ENCODE data around the gene NBEAL2. TPM values are rescaled to one million over a fixed set of nuclear protein-coding genes. Genes with fewer than 3 reads are reported as not detected.
A peak's percentile ranks its signal among the peaks of the same experiment; 100 is the strongest.

NBEAL2 gene
- total and polyA plus RNA-seq, 4 donors = 6.3 to 55.8 (median 36.0) TPM

- DNase-seq (peak in 1 of 2 donors; percentile 81), ATAC-seq (ENCODE audit: low FRiP score) (peak; percentile 2)
- Histone ChIP-seq H3K36me3 (ENCODE audit: control insufficient read depth in 1 of 2, insufficient read depth in 2 of 2, low read length in 1 of 2) (no peaks in the 10 kb centered on the region), H3K4me1 (ENCODE audit: control insufficient read depth in 1 of 2, insufficient read depth in 2 of 2, low read length in 2 of 2) (peaks cover 7 to 19% of the 10 kb centered on the region in 2 donors), H3K4me3 (ENCODE audit: low read length in 2 of 2) (no peak overlapping the region), H3K27me3 (ENCODE audit: control insufficient read depth in 1 of 2, insufficient read depth in 2 of 2, low read length in 1 of 2) (no peaks in the 10 kb centered on the region), H3K27ac (ENCODE audit: low read depth in 1 of 2, low read length in 2 of 2) (peak overlapping the region; percentile 39 to 77), H3K9me3 (ENCODE audit: control insufficient read depth, low read length) (no peaks in the 10 kb centered on the region)
- intact Hi-C loops (cut with DNase I) = loop anchor here (1.0 to 10.0 kb wide), 3 partner anchors 42 to 230 kb away; partner anchors contain the start of genes CCDC12 (in 2 of the 2) and SETD2 (in 1 of the 2)
- WGBS, 2 donors = 36 to 38% methylated on average over 8 of the region's 8 CpGs
Observed at GRCh38 chr3:46934498-46935167, 44.8 kb upstream of the NBEAL2 start.

GRCh38 chr3:46935168-46935858, 44.2 kb upstream of the NBEAL2 start:
- Histone ChIP-seq H3K9me3 (ENCODE audit: control insufficient read depth, low read length) (no peaks in the 10 kb centered on the region), H3K4me3 (ENCODE audit: low read length in 2 of 2) (no peak overlapping the region), H3K27me3 (ENCODE audit: control insufficient read depth in 1 of 2, insufficient read depth in 2 of 2, low read length in 1 of 2) (no peaks in the 10 kb centered on the region), H3K27ac (ENCODE audit: low read depth in 1 of 2, low read length in 2 of 2) (peak overlapping the region; percentile 39 to 77), H3K36me3 (ENCODE audit: control insufficient read depth in 1 of 2, insufficient read depth in 2 of 2, low read length in 1 of 2) (no peaks in the 10 kb centered on the region), H3K4me1 (ENCODE audit: control insufficient read depth in 1 of 2, insufficient read depth in 2 of 2, low read length in 2 of 2) (peaks cover 7 to 17% of the 10 kb centered on the region in 2 donors)
- peak; percentile 93 for ATAC-seq (ENCODE audit: low FRiP score)
- intact Hi-C loops (cut with DNase I) = loop anchor here (1.0 to 10.0 kb wide), 3 partner anchors 41 to 229 kb away; partner anchors contain the start of genes CCDC12 (in 2 of the 2) and SETD2 (in 1 of the 2)
- peak; percentile 93 for DNase-seq
- WGBS, 2 donors = 28 to 34% methylated on average over 7 of the region's 7 CpGs

DNA sequence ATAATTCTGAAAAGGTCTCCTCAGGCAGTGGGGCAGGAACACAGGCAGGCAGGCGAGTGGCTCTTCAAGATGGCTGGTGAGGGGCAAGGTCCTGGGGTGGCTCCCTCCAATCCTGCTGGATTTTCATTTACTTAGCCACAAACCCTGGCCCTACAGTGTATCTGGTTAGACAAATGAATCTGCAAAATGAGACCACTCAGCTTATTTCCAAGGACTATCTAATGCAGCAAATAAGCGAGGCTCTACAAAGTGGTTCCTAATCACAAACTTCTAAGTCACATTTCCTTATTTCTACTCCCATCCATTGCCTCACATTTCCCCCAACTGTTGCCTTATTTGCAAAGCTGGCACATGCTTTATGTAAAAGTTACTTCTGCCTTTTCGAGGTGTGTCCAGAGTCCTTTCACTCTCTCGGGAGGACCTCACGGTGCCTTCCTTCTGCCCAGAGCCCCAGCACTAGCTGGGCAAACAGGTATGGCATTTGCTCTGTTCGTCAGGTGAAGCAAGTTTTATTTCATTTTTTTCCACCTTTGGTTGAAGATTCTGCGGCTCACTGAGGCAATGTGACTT, 43.4 kb upstream of the NBEAL2 start:
- DNase-seq (peak in 1 of 2 donors; percentile 43), ATAC-seq (ENCODE audit: low FRiP score) (no peak)
- Histone ChIP-seq H3K4me3 (ENCODE audit: low read length in 2 of 2) (no peak overlapping the region), H3K36me3 (ENCODE audit: control insufficient read depth in 1 of 2, insufficient read depth in 2 of 2, low read length in 1 of 2) (no peaks in the 10 kb centered on the region), H3K4me1 (ENCODE audit: control insufficient read depth in 1 of 2, insufficient read depth in 2 of 2, low read length in 2 of 2) (peaks cover 7 to 15% of the 10 kb centered on the region in 2 donors), H3K27ac (ENCODE audit: low read depth in 1 of 2, low read length in 2 of 2) (peak overlapping the region; percentile 44 to 84), H3K27me3 (ENCODE audit: control insufficient read depth in 1 of 2, insufficient read depth in 2 of 2, low read length in 1 of 2) (no peaks in the 10 kb centered on the region), H3K9me3 (ENCODE audit: control insufficient read depth, low read length) (no peaks in the 10 kb centered on the region)
- intact Hi-C loops (cut with DNase I) = loop anchor here (1.0 to 10.0 kb wide), 3 partner anchors 40 to 229 kb away; partner anchors contain the start of genes CCDC12 (in 2 of the 2) and SETD2 (in 1 of the 2)
- 66 to 67% methylated on average over 7 of the region's 7 CpGs for WGBS, 2 donors

- 73 to 77% methylated on average over 5 of the region's 5 CpGs for WGBS, 2 donors
- intact Hi-C loops (cut with DNase I) = loop anchor here in 1 of 2 donors (10.0 kb wide), 1 partner anchor 228 kb away; the partner anchor contains the start of gene SETD2
- Histone ChIP-seq H3K27ac (ENCODE audit: low read depth in 1 of 2, low read length in 2 of 2) (peak overlapping the region; percentile 44 to 72), H3K27me3 (ENCODE audit: control insufficient read depth in 1 of 2, insufficient read depth in 2 of 2, low read length in 1 of 2) (no peaks in the 10 kb centered on the region), H3K36me3 (ENCODE audit: control insufficient read depth in 1 of 2, insufficient read depth in 2 of 2, low read length in 1 of 2) (no peaks in the 10 kb centered on the region), H3K9me3 (ENCODE audit: control insufficient read depth, low read length) (no peaks in the 10 kb centered on the region), H3K4me1 (ENCODE audit: control insufficient read depth in 1 of 2, insufficient read depth in 2 of 2, low read length in 2 of 2) (peaks cover 3 to 8% of the 10 kb centered on the region in 2 donors), H3K4me3 (ENCODE audit: low read length in 2 of 2) (no peak overlapping the region)
- DNase-seq = peak in 1 of 2 donors; percentile 48
- ATAC-seq (ENCODE audit: low FRiP score) = no peak
Observed at GRCh38 chr3:46936733-46937250, 42.7 kb upstream of the NBEAL2 start.

GRCh38 chr3:46938118-46938517, 41.3 kb upstream of the NBEAL2 start:
- 82 to 83% methylated on average over 2 of the region's 2 CpGs for WGBS, 2 donors
- H3K36me3 ChIP-seq (ENCODE audit: control insufficient read depth in 1 of 2, insufficient read depth in 2 of 2, low read length in 1 of 2) = no peaks in the 10 kb centered on the region
- intact Hi-C loops (cut with DNase I) = loop anchor here in 1 of 2 donors (10.0 kb wide), 1 partner anchor 227 kb away; the partner anchor contains the start of gene SETD2
- no peaks in the 10 kb centered on the region for H3K9me3 ChIP-seq (ENCODE audit: control insufficient read depth, low read length)
- no peak overlapping the region for H3K4me3 ChIP-seq (ENCODE audit: low read length in 2 of 2)
- H3K27ac ChIP-seq (ENCODE audit: low read depth in 1 of 2, low read length in 2 of 2) = peak overlapping the region in 1 of 2 donors; percentile 2
- no peak for DNase-seq
- H3K4me1 ChIP-seq (ENCODE audit: control insufficient read depth in 1 of 2, insufficient read depth in 2 of 2, low read length in 2 of 2) = peaks cover 3% of the 10 kb centered on the region in 2 donors
- ATAC-seq (ENCODE audit: low FRiP score) = no peak
- H3K27me3 ChIP-seq (ENCODE audit: control insufficient read depth in 1 of 2, insufficient read depth in 2 of 2, low read length in 1 of 2) = no peaks in the 10 kb centered on the region

GRCh38 chr3:46939578-46940445, 39.7 kb upstream of the NBEAL2 start:
- no peak for DNase-seq
- no peak for ATAC-seq (ENCODE audit: low FRiP score)
- 77 to 80% methylated on average over 12 of the region's 12 CpGs for WGBS, 2 donors
- no peaks in the 10 kb centered on the region for H3K27me3 ChIP-seq (ENCODE audit: control insufficient read depth in 1 of 2, insufficient read depth in 2 of 2, low read length in 1 of 2)
- H3K9me3 ChIP-seq (ENCODE audit: control insufficient read depth, low read length) = no peaks in the 10 kb centered on the region
- intact Hi-C loops (cut with DNase I) = loop anchor here in 1 of 2 donors (10.0 kb wide), 1 partner anchor 225 kb away; the partner anchor contains the start of gene SETD2
- H3K4me1 ChIP-seq (ENCODE audit: control insufficient read depth in 1 of 2, insufficient read depth in 2 of 2, low read length in 2 of 2) = peaks cover 0 to 3% of the 10 kb centered on the region in 2 donors
- no peak overlapping the region for H3K4me3 ChIP-seq (ENCODE audit: low read length in 2 of 2)
- no peaks in the 10 kb centered on the region for H3K36me3 ChIP-seq (ENCODE audit: control insufficient read depth in 1 of 2, insufficient read depth in 2 of 2, low read length in 1 of 2)
- no peak overlapping the region for H3K27ac ChIP-seq (ENCODE audit: low read depth in 1 of 2, low read length in 2 of 2)

- H3K4me3 ChIP-seq (ENCODE audit: low read length in 2 of 2) = no peak overlapping the region
- WGBS, 2 donors = 85 to 86% methylated on average over 7 of the region's 7 CpGs
- no peaks in the 10 kb centered on the region for H3K27me3 ChIP-seq (ENCODE audit: control insufficient read depth in 1 of 2, insufficient read depth in 2 of 2, low read length in 1 of 2)
- H3K4me1 ChIP-seq (ENCODE audit: control insufficient read depth in 1 of 2, insufficient read depth in 2 of 2, low read length in 2 of 2) = no peaks in the 10 kb centered on the region
- intact Hi-C loops (cut with DNase I) = no loop called here
- H3K36me3 ChIP-seq (ENCODE audit: control insufficient read depth in 1 of 2, insufficient read depth in 2 of 2, low read length in 1 of 2) = no peaks in the 10 kb centered on the region
- H3K27ac ChIP-seq (ENCODE audit: low read depth in 1 of 2, low read length in 2 of 2) = no peak overlapping the region
- no peak for ATAC-seq (ENCODE audit: low FRiP score)
- DNase-seq = no peak
- H3K9me3 ChIP-seq (ENCODE audit: control insufficient read depth, low read length) = no peaks in the 10 kb centered on the region
Observed at GRCh38 chr3:46942076-46942475, 37.4 kb upstream of the NBEAL2 start.
